ENCODE results near the gene NUP210L. TPM values are rescaled to one million over a fixed set of nuclear protein-coding genes. Genes with fewer than 3 reads are reported as not detected.
A peak's percentile ranks its signal among the peaks of the same experiment; 100 is the strongest.

NUP210L gene
- polyA plus RNA-seq, 3 donors: 0.03 TPM; not detected in 2

GRCh38 chr1:154170547-154171222, 15.8 kb upstream of the NUP210L start:
- H2AFZ ChIP-seq (ENCODE audit: insufficient read depth, low read depth, low read length, poor library complexity, severe bottlenecking): no peak overlapping the region
- Mint-ChIP-seq H3K4me3 (no peak overlapping the region), H3K27me3 (ENCODE audit: low read depth in 3 of 3) (peaks cover 0 to 1% (median 0%) of the 10 kb centered on the region in 3 donors), H3K9me3 (no peaks in the 10 kb centered on the region), H3K27ac (peak overlapping the region in 5 of 7 donors; percentile 53 to 82 (median 65)), H3K4me1 (peaks cover 10% of the 10 kb centered on the region), H3K36me3 (peaks cover 77 to 94% of the 10 kb centered on the region in 2 donors)
- no peaks in the 10 kb centered on the region for H3K27me3 ChIP-seq (ENCODE audit: control insufficient read depth in 2 of 2, insufficient read depth in 2 of 2, low read length in 2 of 2)
- H3K4me1 ChIP-seq (ENCODE audit: control insufficient read depth in 1 of 2, insufficient read depth in 2 of 2, low read length in 2 of 2): peaks cover 3 to 4% of the 10 kb centered on the region in 2 donors
- TF ChIP-seq, protein P1, sequence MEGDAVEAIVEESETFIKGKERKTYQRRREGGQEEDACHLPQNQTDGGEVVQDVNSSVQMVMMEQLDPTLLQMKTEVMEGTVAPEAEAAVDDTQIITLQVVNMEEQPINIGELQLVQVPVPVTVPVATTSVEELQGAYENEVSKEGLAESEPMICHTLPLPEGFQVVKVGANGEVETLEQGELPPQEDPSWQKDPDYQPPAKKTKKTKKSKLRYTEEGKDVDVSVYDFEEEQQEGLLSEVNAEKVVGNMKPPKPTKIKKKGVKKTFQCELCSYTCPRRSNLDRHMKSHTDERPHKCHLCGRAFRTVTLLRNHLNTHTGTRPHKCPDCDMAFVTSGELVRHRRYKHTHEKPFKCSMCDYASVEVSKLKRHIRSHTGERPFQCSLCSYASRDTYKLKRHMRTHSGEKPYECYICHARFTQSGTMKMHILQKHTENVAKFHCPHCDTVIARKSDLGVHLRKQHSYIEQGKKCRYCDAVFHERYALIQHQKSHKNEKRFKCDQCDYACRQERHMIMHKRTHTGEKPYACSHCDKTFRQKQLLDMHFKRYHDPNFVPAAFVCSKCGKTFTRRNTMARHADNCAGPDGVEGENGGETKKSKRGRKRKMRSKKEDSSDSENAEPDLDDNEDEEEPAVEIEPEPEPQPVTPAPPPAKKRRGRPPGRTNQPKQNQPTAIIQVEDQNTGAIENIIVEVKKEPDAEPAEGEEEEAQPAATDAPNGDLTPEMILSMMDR (IDR thresholded peaks at IDR 0.05): no peak
- peaks cover 99% of the 10 kb centered on the region for H3K79me2 ChIP-seq (ENCODE audit: insufficient read depth, low read length)
- no peak overlapping the region for H3K9ac ChIP-seq (ENCODE audit: insufficient read depth, low read length, poor library complexity, severe bottlenecking)
- peak overlapping the region in 1 of 2 donors; percentile 68 for H3K27ac ChIP-seq (ENCODE audit: low read depth in 1 of 2, low read length in 2 of 2)
- DNase-seq: peak in 2 of 3 donors; percentile 14 to 49
- peaks cover 100% of the 10 kb centered on the region for H4K20me1 ChIP-seq (ENCODE audit: insufficient read depth, low read length)
- H3K4me3 ChIP-seq (replicated peaks in 1 of 3; ENCODE audit: low read depth in 2 of 3, low read length in 3 of 3): no peak overlapping the region
- intact Hi-C loops (cut with micrococcal nuclease): no loop called here
- no peaks in the 10 kb centered on the region for H3K9me3 ChIP-seq (replicated peaks in 1 of 2; ENCODE audit: control insufficient read depth in 1 of 2, insufficient read depth in 1 of 2, low read length in 2 of 2)
- peaks cover 87 to 95% of the 10 kb centered on the region in 2 donors for H3K36me3 ChIP-seq (replicated peaks in 1 of 2; ENCODE audit: control insufficient read depth in 1 of 2, insufficient read depth in 2 of 2, low read length in 2 of 2)
- no peak overlapping the region for H3K4me2 ChIP-seq (replicated peaks; ENCODE audit: extremely low read depth, low read length, poor library complexity, severe bottlenecking)

DNA sequence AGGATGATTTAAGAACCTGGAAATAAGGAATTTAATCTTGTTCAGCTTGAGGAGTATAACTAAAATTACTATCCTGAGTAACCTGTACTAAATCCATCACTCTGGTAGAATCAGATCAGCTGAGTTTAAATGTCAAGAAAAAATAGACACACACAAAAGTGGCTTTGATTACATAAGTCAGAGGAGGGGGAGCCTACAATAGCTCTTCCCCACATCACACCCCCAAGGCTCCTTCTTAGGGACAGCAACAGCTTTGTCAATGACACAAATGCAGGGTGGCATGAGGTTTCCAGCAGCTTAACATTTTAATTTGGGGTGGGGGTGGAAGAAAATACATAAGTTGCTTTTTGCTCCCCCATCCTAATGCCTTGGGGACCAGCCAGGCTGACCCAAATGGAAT, 12.6 kb upstream of the NUP210L start:
- Mint-ChIP-seq H3K36me3 (peaks cover 85 to 97% of the 10 kb centered on the region in 2 donors), H3K4me1 (peaks cover 11% of the 10 kb centered on the region), H3K27ac (peak overlapping the region in 3 of 7 donors; percentile 10 to 71 (median 44)), H3K27me3 (ENCODE audit: low read depth in 3 of 3) (peaks cover 0 to 2% (median 0%) of the 10 kb centered on the region in 3 donors), H3K4me3 (no peak overlapping the region), H3K9me3 (no peaks in the 10 kb centered on the region)
- no peak overlapping the region for H3K9ac ChIP-seq (ENCODE audit: insufficient read depth, low read length, poor library complexity, severe bottlenecking)
- H3K4me2 ChIP-seq (replicated peaks; ENCODE audit: extremely low read depth, low read length, poor library complexity, severe bottlenecking): no peak overlapping the region
- H3K4me3 ChIP-seq (replicated peaks in 1 of 3; ENCODE audit: low read depth in 2 of 3, low read length in 3 of 3): no peak overlapping the region
- H3K9me3 ChIP-seq (replicated peaks in 1 of 2; ENCODE audit: control insufficient read depth in 1 of 2, insufficient read depth in 1 of 2, low read length in 2 of 2): no peaks in the 10 kb centered on the region
- peaks cover 96 to 100% of the 10 kb centered on the region in 2 donors for H3K36me3 ChIP-seq (replicated peaks in 1 of 2; ENCODE audit: control insufficient read depth in 1 of 2, insufficient read depth in 2 of 2, low read length in 2 of 2)
- H3K4me1 ChIP-seq (ENCODE audit: control insufficient read depth in 1 of 2, insufficient read depth in 2 of 2, low read length in 2 of 2): no peaks in the 10 kb centered on the region
- intact Hi-C loops (cut with micrococcal nuclease): no loop called here
- no peaks in the 10 kb centered on the region for H3K27me3 ChIP-seq (ENCODE audit: control insufficient read depth in 2 of 2, insufficient read depth in 2 of 2, low read length in 2 of 2)
- TF ChIP-seq, protein P1 (IDR thresholded peaks at IDR 0.05): no peak
- H3K27ac ChIP-seq (ENCODE audit: low read depth in 1 of 2, low read length in 2 of 2): peak overlapping the region in 1 of 2 donors; percentile 1
- H2AFZ ChIP-seq (ENCODE audit: insufficient read depth, low read depth, low read length, poor library complexity, severe bottlenecking): no peak overlapping the region
- DNase-seq: no peak
- peaks cover 100% of the 10 kb centered on the region for H4K20me1 ChIP-seq (ENCODE audit: insufficient read depth, low read length)
- H3K79me2 ChIP-seq (ENCODE audit: insufficient read depth, low read length): peaks cover 97% of the 10 kb centered on the region

All from CD14-positive monocyte (primary cell).